H1 (cell line): ENCODE results near the gene PDE4D. TPM values are rescaled to one million over a fixed set of nuclear protein-coding genes. Genes with fewer than 3 reads are reported as not detected.

ENCODE experiments used
- CTCF ChIA-PET: fragments of 300-600 bp; sonication (Branson Sonifier 250); formaldehyde crosslinking; loops from one replicate; lab custom pipeline; 2021; ENCODE audit not compliant: partially characterized antibody; lab: Charles Lee
- POLR2A ChIA-PET: fragments of 300-600 bp; sonication (Branson Sonifier 250); formaldehyde crosslinking; loops from one replicate; lab custom pipeline; 2021; ENCODE audit warnings: inconsistent platforms; ENCODE audit not compliant: partially characterized antibody; lab: Charles Lee
- DNase-seq, 2 experiments: peaks; one replicate each; pipeline versions ENCODE4 v3.0.0 to v3.0.0-alpha.2; 2010 to 2022; ENCODE audit warnings: low spot score in 2 of 2, low read depth in 1 of 2, mixed read lengths in 1 of 2
- FAIRE-seq: peaks from 2 replicates; lab custom pipeline; 2011; peaks lifted over from hg19 to GRCh38; lab: Jason Lieb, UNC
- H2AFZ ChIP-seq: 2 replicates; pipeline ENCODE4 v1.8.1; 2012; ENCODE audit warnings: low read length, inconsistent platforms
- H2AK5ac ChIP-seq: 2 replicates; pipeline ENCODE4 v1.6.1; 2013; ENCODE audit warnings: low read depth, low read length
- H2BK120ac ChIP-seq: replicated peaks from 2 replicates; pipeline ENCODE3; 2013; ENCODE audit warnings: low read depth, low read length, inconsistent platforms
- H2BK12ac ChIP-seq: 2 replicates; pipeline ENCODE4 v1.6.1; 2013; ENCODE audit warnings: low read depth, low read length
- H2BK15ac ChIP-seq: 2 replicates; pipeline ENCODE4 v1.6.1; 2013; ENCODE audit warnings: low read length
- H2BK20ac ChIP-seq: 2 replicates; pipeline ENCODE4 v1.6.1; 2013; ENCODE audit warnings: low read length
- H2BK5ac ChIP-seq: 2 replicates; pipeline ENCODE4 v1.6.1; 2013; ENCODE audit warnings: low read depth, low read length
- H3K14ac ChIP-seq: 2 replicates; pipeline ENCODE4 v1.6.1; 2013; ENCODE audit warnings: inconsistent platforms; ENCODE audit not compliant: insufficient read length
- H3K18ac ChIP-seq: 2 replicates; pipeline ENCODE4 v1.6.1; 2013; ENCODE audit warnings: low read length; ENCODE audit errors: extremely low read depth
- H3K23ac ChIP-seq: 2 replicates; pipeline ENCODE4 v1.6.1; 2013; ENCODE audit warnings: inconsistent platforms; ENCODE audit not compliant: insufficient read length
- H3K23me2 ChIP-seq: 2 replicates; pipeline ENCODE4 v1.6.1; 2013; ENCODE audit warnings: low read depth, low read length
- H3K27ac ChIP-seq: 2 replicates; pipeline ENCODE4 v1.6.1; 2011; ENCODE audit warnings: low read depth, low read length, inconsistent platforms
- H3K27me3 ChIP-seq, 4 experiments: replicated peaks in 1 of 4; 1 replicate in 1 of 4; 2 replicates in 3 of 4; pipeline versions ENCODE4 v1.6.1 to v1.8.1; 2011 to 2013; ENCODE audit warnings: low read length in 3 of 4, mild to moderate bottlenecking in 3 of 4, inconsistent platforms in 2 of 4, mixed read lengths in 2 of 4, moderate library complexity in 1 of 4; ENCODE audit not compliant: control insufficient read depth in 3 of 4, insufficient read depth in 3 of 4; ENCODE audit errors: extremely low read depth in 1 of 4
- H3K36me3 ChIP-seq, 4 experiments: 2 replicates each; pipeline versions ENCODE4 v1.6.1 to v1.8.1; 2011 to 2013; ENCODE audit warnings: mild to moderate bottlenecking in 4 of 4, low read length in 3 of 4, moderate library complexity in 2 of 4, control low read depth in 1 of 4, inconsistent platforms in 1 of 4; ENCODE audit not compliant: insufficient read depth in 4 of 4, control insufficient read depth in 2 of 4
- H3K4ac ChIP-seq: replicated peaks from 2 replicates; pipeline ENCODE3; 2013; ENCODE audit warnings: low read length, low read depth, mixed read lengths, inconsistent platforms; ENCODE audit not compliant: insufficient read length
- H3K4me1 ChIP-seq, 4 experiments: replicated peaks in 1 of 4; 1 replicate in 1 of 4; 2 replicates in 3 of 4; pipeline versions ENCODE4 v1.6.1 to v1.8.1; 2011 to 2013; ENCODE audit warnings: low read length in 3 of 4, inconsistent platforms in 2 of 4, mixed read lengths in 1 of 4; ENCODE audit not compliant: insufficient read depth in 4 of 4, control insufficient read depth in 3 of 4
- H3K4me2 ChIP-seq, 2 experiments: 2 replicates each; pipeline versions ENCODE4 v1.6.1 to v1.8.1; 2011 to 2013; ENCODE audit warnings: low read depth in 2 of 2, low read length in 2 of 2, control low read depth in 1 of 2, inconsistent platforms in 1 of 2, mild to moderate bottlenecking in 1 of 2; ENCODE audit not compliant: insufficient read depth in 1 of 2
- H3K4me3 ChIP-seq, 4 experiments: fragments of 200-600, 300-600 bp in 1 of 4; sonication (generic), shearing (Covaris generic), sonication (Bioruptor Twin) in 1 of 4; 2 replicates each; pipeline versions ENCODE4 v1.5.1 to v1.8.1; 2011 to 2016; ENCODE audit warnings: low read length in 4 of 4, low read depth in 3 of 4, control low read depth in 2 of 4, inconsistent platforms in 2 of 4, mild to moderate bottlenecking in 2 of 4, mixed read lengths in 1 of 4, moderate library complexity in 1 of 4; ENCODE audit not compliant: insufficient read depth in 2 of 4; ENCODE audit errors: extremely low read depth in 1 of 4
- H3K56ac ChIP-seq: replicated peaks from 2 replicates; pipeline ENCODE3; 2013; ENCODE audit warnings: low read depth, mild to moderate bottlenecking, mixed read lengths, low read length, inconsistent platforms; ENCODE audit not compliant: insufficient read length
- H3K79me1 ChIP-seq: 2 replicates; pipeline ENCODE4 v1.6.1; 2013; ENCODE audit warnings: low read depth, low read length, control low read depth
- H3K79me2 ChIP-seq, 2 experiments: 2 replicates each; pipeline versions ENCODE4 v1.6.1 to v1.8.1; 2012 to 2013; ENCODE audit warnings: low read length in 2 of 2, mild to moderate bottlenecking in 2 of 2, inconsistent platforms in 1 of 2; ENCODE audit not compliant: insufficient read depth in 2 of 2, control insufficient read depth in 1 of 2
- H3K9ac ChIP-seq, 4 experiments: replicated peaks in 1 of 4; 1 replicate in 1 of 4; 2 replicates in 3 of 4; pipeline versions ENCODE4 v1.6.1 to v1.8.1; 2011 to 2013; ENCODE audit warnings: low read depth in 3 of 4, low read length in 3 of 4, control low read depth in 2 of 4, mild to moderate bottlenecking in 2 of 4, moderate library complexity in 2 of 4, inconsistent platforms in 1 of 4; ENCODE audit errors: extremely low read depth in 1 of 4
- H3K9me3 ChIP-seq, 2 experiments: 2 replicates each; pipeline versions ENCODE4 v1.6.1 to v1.8.1; 2012 to 2013; ENCODE audit warnings: mild to moderate bottlenecking in 2 of 2, moderate library complexity in 2 of 2, control low read depth in 1 of 2, inconsistent platforms in 1 of 2, low read depth in 1 of 2, low read length in 1 of 2, mixed read lengths in 1 of 2; ENCODE audit not compliant: insufficient read depth in 2 of 2
- H4K20me1 ChIP-seq, 2 experiments: replicated peaks in 1 of 2; 2 replicates each; pipeline versions ENCODE3 to v1.8.1; 2011 to 2013; ENCODE audit warnings: inconsistent platforms in 2 of 2, low read length in 2 of 2, mild to moderate bottlenecking in 1 of 2; ENCODE audit not compliant: insufficient read depth in 2 of 2, control insufficient read depth in 1 of 2
- H4K5ac ChIP-seq: 2 replicates; pipeline ENCODE4 v1.6.1; 2013; ENCODE audit warnings: low read length, low read depth, mixed read lengths, inconsistent platforms; ENCODE audit not compliant: insufficient read length
- H4K8ac ChIP-seq: 2 replicates; pipeline ENCODE4 v1.8.0; 2013; ENCODE audit warnings: mild to moderate bottlenecking, moderate library complexity, low read length, inconsistent platforms; ENCODE audit not compliant: insufficient read depth; ENCODE audit errors: extremely low read depth
- H4K91ac ChIP-seq: replicated peaks from 2 replicates; pipeline ENCODE3; 2013; ENCODE audit warnings: low read length, mixed read lengths, inconsistent platforms; ENCODE audit not compliant: insufficient read length
- BRCA1 ChIP-seq: IDR thresholded peaks from 2 replicates; pipeline ENCODE4 v1.6.1; 2012; ENCODE audit warnings: low read depth, low read length, improper control_type of control experiment
- CHD2 ChIP-seq: IDR thresholded peaks from 2 replicates; pipeline ENCODE4 v1.6.1; 2012; ENCODE audit warnings: low read length, improper control_type of control experiment
- CTBP2 ChIP-seq: IDR thresholded peaks from 2 replicates; pipeline ENCODE4 v1.7.0; 2011; ENCODE audit warnings: borderline replicate concordance, mild to moderate bottlenecking, moderate library complexity, mixed read lengths, low read length; ENCODE audit not compliant: insufficient read depth, insufficient read length
- HDAC6 ChIP-seq: IDR thresholded peaks from one replicate; pipeline ENCODE4 v1.7.1; 2012; ENCODE audit warnings: low read depth, mild to moderate bottlenecking, inconsistent platforms, low read length, moderate library complexity
- JUND ChIP-seq: IDR thresholded peaks from 2 replicates; pipeline ENCODE4 v1.6.1; 2011; ENCODE audit warnings: mild to moderate bottlenecking, improper control_type of control experiment, low read length
- SIN3A ChIP-seq, 2 experiments: IDR thresholded peaks in 1 of 2; conservative IDR thresholded peaks in 1 of 2; 2 replicates each; pipeline ENCODE4 v1.6.1; 2011 to 2012; ENCODE audit warnings: low read length in 2 of 2, improper control_type of control experiment in 1 of 2, low read depth in 1 of 2, mild to moderate bottlenecking in 1 of 2
- SIX5 ChIP-seq: IDR thresholded peaks from 2 replicates; pipeline ENCODE4 v1.6.1; 2011; ENCODE audit warnings: mild to moderate bottlenecking, low read depth, low read length
- SP1 ChIP-seq: IDR thresholded peaks from 2 replicates; pipeline ENCODE4 v1.6.1; 2011; ENCODE audit warnings: low read depth, low read length
- TAF1 ChIP-seq: IDR thresholded peaks from 2 replicates; pipeline ENCODE4 v1.6.1; 2011; ENCODE audit warnings: mild to moderate bottlenecking, low read depth, low read length
- TBP ChIP-seq: IDR thresholded peaks from 2 replicates; pipeline ENCODE4 v1.6.1; 2011; ENCODE audit warnings: low read depth, low read length, improper control_type of control experiment
- YY1 ChIP-seq: IDR thresholded peaks from 2 replicates; pipeline ENCODE4 v1.6.1; 2011; ENCODE audit warnings: low read depth, mild to moderate bottlenecking, low read length
- WGBS, 2 experiments: shearing (Covaris generic) in 1 of 2; methylation state at CpG; one replicate each; pipeline versions ENCODE4 v1.1.6 to v1.1.7; 2013 to 2015; ENCODE audit warnings: low lambda C conversion rate in 2 of 2, mixed read lengths in 2 of 2, inconsistent platforms in 1 of 2, low coverage in 1 of 2, missing lambda C conversion rate in 1 of 2; ENCODE audit not compliant: insufficient replicate concordance in 2 of 2, insufficient coverage in 1 of 2, insufficient read length in 1 of 2; ENCODE audit errors: extremely low coverage in 1 of 2, missing lambda C conversion rate in 1 of 2; 5-methylcytosine and 5-hydroxymethylcytosine counted together
- polyA plus RNA-seq, 7 experiments: library from polyadenylated mRNA; depleted of rRNA in 3 of 7; stranded (reverse) in 5 of 7; unstranded in 2 of 7; fragments of >200 nt in 5 of 7; fragments of 200-250 nt in 2 of 7; gene quantifications; 1 replicate in 5 of 7; 2 replicates in 1 of 7; 4 replicates in 1 of 7; pipeline versions ENCODE4 v1.2.1 to v1.2.3, GENCODE V29; 2011 to 2013; ENCODE audit warnings: missing spikeins in 2 of 7, mixed read lengths in 2 of 7
- total RNA-seq: library from RNA; stranded (reverse); fragmentation: NEBNext Ultra II Directional; extraction: Animal tissue kit (Norgen Biotek cat#: 25700); gene quantifications from 2 replicates; pipeline ENCODE4 v1.2.1, GENCODE V29; 2021
- TF ChIP-seq, protein P1 (sequence below): IDR thresholded peaks from 2 replicates; pipeline ENCODE4 v1.6.1; 2011; ENCODE audit warnings: low read length, improper control_type of control experiment

Gene PDE4D
- total and polyA plus RNA-seq, 2 of the 8 experiments (the other 6 are each of a cell fraction or from before 2014, with no cell fraction given), result 2.3 to 3.7 TPM

DNA sequence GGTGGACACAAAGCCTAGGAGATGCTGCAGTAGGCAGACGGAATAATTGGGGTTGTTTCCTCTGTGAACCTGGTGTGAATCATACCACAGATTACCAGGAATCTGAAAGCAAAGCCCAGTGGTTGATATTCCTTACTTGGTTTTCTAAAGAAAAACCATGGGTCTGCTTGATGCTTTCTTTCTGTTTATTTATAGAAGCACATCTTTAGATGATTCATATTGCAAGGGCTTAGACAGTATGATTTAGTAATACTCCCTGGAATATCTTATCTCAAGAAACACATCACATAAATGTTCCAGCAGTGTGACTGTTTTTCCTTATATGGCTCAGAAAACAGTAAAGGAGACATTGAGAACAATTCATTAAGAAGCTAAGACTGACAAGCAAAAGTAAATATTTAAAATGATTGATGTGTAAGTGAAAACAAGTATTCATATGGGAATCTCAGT, 687.4 kb downstream of the PDE4D start:
- Histone ChIP-seq H2BK5ac (no peak overlapping the region), H3K18ac (no peak overlapping the region), H3K9me3 (no peaks in the 10 kb centered on the region), H3K23me2 (no peaks in the 10 kb centered on the region), H2BK20ac (no peak overlapping the region), H4K8ac (no peak overlapping the region), H2AFZ (no peak overlapping the region), H3K56ac (no peak overlapping the region), H3K4me3 (no peak overlapping the region), H3K4ac (no peak overlapping the region), H3K4me2 (no peak overlapping the region), H4K20me1 (no peaks in the 10 kb centered on the region), H3K36me3 (no peaks in the 10 kb centered on the region), H2BK120ac (no peak overlapping the region), H3K27ac (no peak overlapping the region), H3K4me1 (no peaks in the 10 kb centered on the region), H2BK15ac (no peak overlapping the region), H2AK5ac (no peak overlapping the region), H4K91ac (no peak overlapping the region), H3K79me1 (no peaks in the 10 kb centered on the region), H3K27me3 (peaks cover 0 to 1% (median 0%) of the 10 kb centered on the region in 4 experiments; a peak in 1 of 7 replicates), H4K5ac (no peak overlapping the region), H3K79me2 (no peaks in the 10 kb centered on the region), H2BK12ac (no peak overlapping the region)
- ChIA-PET CTCF (no interaction called here), POLR2A (no interaction called here)
- FAIRE-seq (no peak), DNase-seq (no peak)
- WGBS, 2 experiments, result 100% methylated on average over 1 of the region's 1 CpG; no CpG with 5 or more reads in 1 of the 2 experiments
- no peak for TF ChIP-seq TBP
- TF ChIP-seq SIN3A (conservative IDR thresholded peaks at IDR 0.05 in 1 of 2, IDR thresholded peaks at IDR 0.05 in 1 of 2; ENCODE audit: low read depth in 1 of 2, low read length in 2 of 2), result no peak
- TF ChIP-seq, protein P1, sequence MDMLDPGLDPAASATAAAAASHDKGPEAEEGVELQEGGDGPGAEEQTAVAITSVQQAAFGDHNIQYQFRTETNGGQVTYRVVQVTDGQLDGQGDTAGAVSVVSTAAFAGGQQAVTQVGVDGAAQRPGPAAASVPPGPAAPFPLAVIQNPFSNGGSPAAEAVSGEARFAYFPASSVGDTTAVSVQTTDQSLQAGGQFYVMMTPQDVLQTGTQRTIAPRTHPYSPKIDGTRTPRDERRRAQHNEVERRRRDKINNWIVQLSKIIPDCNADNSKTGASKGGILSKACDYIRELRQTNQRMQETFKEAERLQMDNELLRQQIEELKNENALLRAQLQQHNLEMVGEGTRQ, result no peak
- TF ChIP-seq CHD2, result no peak
- no peak for TF ChIP-seq SP1
- no peak for TF ChIP-seq SIX5
- TF ChIP-seq CTBP2, result no peak
- no peak for TF ChIP-seq BRCA1
- TF ChIP-seq TAF1, result no peak
- no peak for TF ChIP-seq HDAC6
- no peak for TF ChIP-seq JUND
- TF ChIP-seq YY1, result no peak
- TF ChIP-seq, all 59 proteins: peak for 0
- Histone ChIP-seq H3K23ac (no peak overlapping the region), H3K14ac (no peak overlapping the region), H3K9ac (no peak overlapping the region)
